Testis (tissue), 2 donors: ENCODE results near the gene GPR157.

Experiments used
- CTCF ChIP-seq, 3 experiments: fragments of 450-650 bp in 2 of 3; fragments of 200-600 bp in 1 of 3; sonication (generic) in 1 of 3; IDR thresholded peaks; one replicate each; pipeline ENCODE4 v1.5.1; 2016 to 2019; ENCODE audit warnings: antibody characterized with exemption in 3 of 3, mild to moderate bottlenecking in 2 of 3, moderate library complexity in 1 of 3
- POLR2A ChIP-seq: fragments of 450-650 bp; IDR thresholded peaks from one replicate; pipeline ENCODE4 v1.6.1; 2017; ENCODE audit warnings: antibody characterized with exemption, mild to moderate bottlenecking, moderate library complexity

- TF ChIP-seq POLR2A, result no peak
- TF ChIP-seq CTCF (IDR thresholded peaks at IDR 0.05), result no peak
These were observed 50.7 kb downstream of the GPR157 start for GRCh38 chr1:9078015-9078751.
